Activated CD8-positive, alpha-beta T cell treated with anti-CD3 and anti-CD28 coated beads for 36 hours (primary cell): Measurements from ENCODE around the gene TLX3. TPM values are rescaled to one million over a fixed set of nuclear protein-coding genes. Genes with fewer than 3 reads are reported as not detected.

Experiments used
- ATAC-seq: fragments of 200-7000 bp; cut with Tn5 transposase; one replicate; pipeline ENCODE4 v1.10.0; 2021; ENCODE audit warnings: mild to moderate bottlenecking, moderate library complexity
- CTCF ChIA-PET: fragments of 350-600 bp; sonication (Branson Sonifier 250); formaldehyde crosslinking; loops from one replicate; lab custom pipeline; 2021; ENCODE audit warnings: antibody characterized with exemption; lab: Charles Lee
- POLR2A ChIA-PET: fragments of 350-600 bp; sonication (Branson Sonifier 250); formaldehyde crosslinking; loops from one replicate; lab custom pipeline; 2021; ENCODE audit warnings: antibody characterized with exemption; lab: Charles Lee
- DNase-seq: peaks from one replicate; pipeline ENCODE4 v3.0.0-alpha.2; 2020
- H3K27ac Mint-ChIP-seq: one replicate; pipeline ENCODE4 v1.8.0; 2021; ENCODE audit warnings: mild to moderate bottlenecking, mixed read lengths
- H3K27me3 Mint-ChIP-seq: one replicate; pipeline ENCODE4 v1.8.0; 2021; ENCODE audit warnings: mixed read lengths
- H3K36me3 Mint-ChIP-seq: one replicate; pipeline ENCODE4 v1.8.0; 2021; ENCODE audit warnings: low read depth, mixed read lengths
- H3K4me1 Mint-ChIP-seq: one replicate; pipeline ENCODE4 v1.8.0; 2021; ENCODE audit warnings: low read depth, mixed read lengths
- H3K4me3 Mint-ChIP-seq: one replicate; pipeline ENCODE4 v1.8.0; 2021; ENCODE audit warnings: mild to moderate bottlenecking, moderate library complexity, mixed read lengths
- H3K9me3 Mint-ChIP-seq: one replicate; pipeline ENCODE4 v1.8.0; 2021; ENCODE audit warnings: mixed read lengths
- CTCF ChIP-seq: fragments of 200-600 bp; IDR thresholded peaks from one replicate; pipeline ENCODE4 v1.8.0; 2022; ENCODE audit warnings: antibody characterized with exemption, mild to moderate bottlenecking
- intact Hi-C: fragments of 100-400 bp; cut with micrococcal nuclease; formaldehyde crosslinking; loops from one replicate; pipeline ENCODE4 v1.10.0; 2022
- total RNA-seq, 2 experiments: library from RNA; stranded (reverse); gene quantifications; one replicate each; pipeline ENCODE4 v1.2.3, GENCODE V29; 2021

The TLX3 gene
- total RNA-seq, 2 experiments from 2014 or later: not detected

DNA sequence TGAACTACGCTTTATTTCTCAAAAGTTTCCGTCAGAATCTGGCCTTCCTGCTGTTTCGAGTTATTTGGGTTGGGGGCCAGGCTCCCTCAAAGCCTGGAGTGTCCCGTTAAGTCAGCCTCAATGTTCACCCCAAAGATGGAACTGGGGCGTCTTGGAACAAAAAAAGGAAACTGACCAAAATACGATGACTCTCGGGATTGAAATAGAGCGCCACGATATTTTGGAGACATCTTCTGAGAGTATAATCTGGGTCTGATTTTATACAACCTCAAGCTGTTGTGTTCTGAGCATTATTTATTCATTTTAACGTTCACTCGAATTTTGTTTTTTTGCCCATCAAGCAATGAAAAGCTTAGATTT is 28.1 kb downstream of the TLX3 start:
- no peak for TF ChIP-seq CTCF
- CTCF ChIA-PET: interaction anchor here (0.9 to 1.5 kb wide), 4 partner anchors 10 to 134 kb away, joined by 3 to 11 read pairs (median 3); no protein-coding TSS in a partner anchor
- peaks cover 32% of the 10 kb centered on the region for H3K27me3 Mint-ChIP-seq
- H3K27ac Mint-ChIP-seq: no peak overlapping the region
- H3K36me3 Mint-ChIP-seq: no peaks in the 10 kb centered on the region
- peak overlapping the region; percentile 55 for H3K4me3 Mint-ChIP-seq
- no peak for ATAC-seq
- DNase-seq: no peak
- no peaks in the 10 kb centered on the region for H3K9me3 Mint-ChIP-seq
- peaks cover 10% of the 10 kb centered on the region for H3K4me1 Mint-ChIP-seq
- POLR2A ChIA-PET: interaction anchor here (0.6 kb wide), 1 partner anchor 307 kb away, joined by 3 read pairs; no protein-coding TSS in a partner anchor
- intact Hi-C loops: loop anchor here (1.0 to 10.0 kb wide), 2 partner anchors 130 to 592 kb away; no protein-coding TSS in a partner anchor

DNA sequence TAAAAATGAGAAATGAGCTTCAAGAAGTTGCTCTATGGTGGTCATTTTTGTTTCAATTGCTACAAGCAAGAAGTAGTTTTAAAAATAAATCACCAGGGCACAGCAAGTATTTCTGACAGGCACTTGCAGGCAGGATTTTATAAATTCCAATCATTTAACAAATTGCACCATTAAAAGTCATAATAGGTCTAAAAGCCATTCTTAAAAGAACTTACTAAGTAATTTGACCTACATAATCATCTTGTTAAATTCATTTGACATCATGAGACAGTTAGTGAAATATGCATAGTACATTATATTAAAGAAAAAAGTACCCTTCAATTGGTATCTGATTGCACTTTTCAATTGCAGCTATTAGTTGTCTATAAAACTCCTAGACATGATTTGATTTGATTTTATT is 31.0 kb downstream of the TLX3 start:
- DNase-seq: no peak
- peaks cover 32% of the 10 kb centered on the region for H3K27me3 Mint-ChIP-seq
- no peak for ATAC-seq
- intact Hi-C loops: no loop called here
- no peaks in the 10 kb centered on the region for H3K36me3 Mint-ChIP-seq
- peaks cover 10% of the 10 kb centered on the region for H3K4me1 Mint-ChIP-seq
- CTCF ChIA-PET: interaction anchor here (1.3 to 2.2 kb wide), 2 partner anchors 31 to 133 kb away, joined by 3 to 11 read pairs; partner anchors contain the start of gene TLX3
- POLR2A ChIA-PET: no interaction called here
- no peak for TF ChIP-seq CTCF
- H3K4me3 Mint-ChIP-seq: no peak overlapping the region
- no peaks in the 10 kb centered on the region for H3K9me3 Mint-ChIP-seq
- H3K27ac Mint-ChIP-seq: no peak overlapping the region

GRCh38 chr5:171340491-171340890 is 31.4 kb downstream of the TLX3 start:
- Mint-ChIP-seq H3K9me3 (no peaks in the 10 kb centered on the region), H3K4me3 (no peak overlapping the region), H3K4me1 (peaks cover 10% of the 10 kb centered on the region), H3K36me3 (no peaks in the 10 kb centered on the region), H3K27ac (no peak overlapping the region), H3K27me3 (peaks cover 30% of the 10 kb centered on the region)
- intact Hi-C loops: no loop called here
- ATAC-seq (no peak), DNase-seq (no peak)
- POLR2A ChIA-PET: no interaction called here
- TF ChIP-seq CTCF: no peak
- CTCF ChIA-PET: interaction anchor here (1.3 to 2.2 kb wide), 2 partner anchors 32 to 133 kb away, joined by 3 to 11 read pairs; partner anchors contain the start of gene TLX3

- no peaks in the 10 kb centered on the region for H3K4me1 Mint-ChIP-seq
- POLR2A ChIA-PET: interaction anchor here (1.3 kb wide), 1 partner anchor 10 kb away, joined by 5 read pairs; no protein-coding TSS in a partner anchor
- H3K27me3 Mint-ChIP-seq: peaks cover 15% of the 10 kb centered on the region
- no peaks in the 10 kb centered on the region for H3K36me3 Mint-ChIP-seq
- DNase-seq: peak; percentile 64
- CTCF ChIA-PET: interaction anchor here (0.6 to 3.9 kb wide), 20 partner anchors 10 to 703 kb away, joined by 3 to 36 read pairs (median 4); no protein-coding TSS in a partner anchor
- peak; percentile 63 for TF ChIP-seq CTCF
- peak; percentile 49 for ATAC-seq
- intact Hi-C loops: no loop called here
- no peak overlapping the region for H3K4me3 Mint-ChIP-seq
- H3K9me3 Mint-ChIP-seq: no peaks in the 10 kb centered on the region
- H3K27ac Mint-ChIP-seq: no peak overlapping the region
Observed at GRCh38 chr5:171342362-171343111, 33.5 kb downstream of the TLX3 start.
